Stomach smooth muscle (tissue), 2 donors: Measurements from ENCODE around the gene SHISAL2A.

ENCODE experiments used
- H3K27ac ChIP-seq: one replicate; pipeline ENCODE4 v1.7.0; 2013; ENCODE audit warnings: mild to moderate bottlenecking, low read length, inconsistent platforms
- H3K27me3 ChIP-seq, 2 donors: one replicate each; pipeline ENCODE4 v1.7.0; 2013; ENCODE audit warnings: low read length in 2 of 2; ENCODE audit not compliant: insufficient read depth in 2 of 2, control insufficient read depth in 1 of 2
- H3K36me3 ChIP-seq, 2 donors: one replicate each; pipeline ENCODE4 v1.7.0; 2013; ENCODE audit warnings: low read length in 2 of 2; ENCODE audit not compliant: control insufficient read depth in 2 of 2, insufficient read depth in 2 of 2
- H3K4me1 ChIP-seq: one replicate; pipeline ENCODE4 v1.7.0; 2013; ENCODE audit warnings: low read length; ENCODE audit not compliant: control insufficient read depth, insufficient read depth
- H3K4me3 ChIP-seq, 2 donors: one replicate each; pipeline ENCODE4 v1.7.0; 2013; ENCODE audit warnings: low read length in 2 of 2
- H3K9ac ChIP-seq, 2 donors: one replicate each; pipeline ENCODE4 v1.7.0; 2013; ENCODE audit warnings: low read length in 2 of 2, mild to moderate bottlenecking in 1 of 2
- H3K9me3 ChIP-seq, 2 donors: one replicate each; pipeline ENCODE4 v1.7.0; 2013; ENCODE audit warnings: low read length in 2 of 2; ENCODE audit not compliant: control insufficient read depth in 2 of 2
- donor health status: healthy.
- donor health status: Pancreatic carcinoma.

Gene SHISAL2A

DNA sequence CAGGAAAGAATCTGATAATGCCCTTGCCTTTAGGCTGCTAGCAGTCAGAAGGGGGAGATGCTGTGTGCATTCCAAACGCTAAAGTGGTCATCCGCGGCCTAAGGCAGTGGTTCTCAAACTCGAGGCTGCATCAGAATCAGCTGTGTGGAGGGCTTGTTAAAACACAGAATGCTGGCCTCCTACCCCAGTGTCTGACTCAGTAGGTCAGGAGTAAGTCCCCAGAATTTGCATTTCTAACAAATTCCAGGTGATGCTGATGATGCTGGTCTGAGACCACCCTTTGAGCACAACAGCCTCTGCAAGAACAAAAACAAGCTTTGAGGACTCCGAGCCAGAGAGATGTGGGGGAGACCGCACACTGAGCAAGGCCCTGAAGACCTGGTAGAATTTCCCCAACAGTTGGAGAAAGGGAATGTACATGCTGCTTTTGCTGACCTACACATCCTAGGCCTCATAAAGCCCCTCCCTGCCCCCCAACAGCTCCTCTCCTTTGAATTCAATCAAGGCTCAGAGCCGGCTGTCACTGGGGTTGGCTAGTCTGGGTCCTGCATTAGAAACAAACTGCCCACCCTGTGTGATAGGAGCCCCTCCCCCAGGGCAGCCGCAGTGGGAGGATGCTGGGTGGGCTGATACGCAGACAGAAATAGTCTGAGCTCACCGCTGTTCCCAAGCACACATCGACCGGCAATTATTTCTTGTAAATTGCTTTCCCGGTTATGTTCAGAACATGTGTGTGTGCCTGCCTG lies 27.1 kb downstream of the SHISAL2A start:
- H3K27ac ChIP-seq = no peak overlapping the region
- H3K27me3 ChIP-seq = no peaks in the 10 kb centered on the region
- H3K36me3 ChIP-seq = no peaks in the 10 kb centered on the region
- no peaks in the 10 kb centered on the region for H3K9me3 ChIP-seq
- H3K4me3 ChIP-seq = no peak overlapping the region
- no peak overlapping the region for H3K9ac ChIP-seq
- H3K4me1 ChIP-seq = no peaks in the 10 kb centered on the region

DNA sequence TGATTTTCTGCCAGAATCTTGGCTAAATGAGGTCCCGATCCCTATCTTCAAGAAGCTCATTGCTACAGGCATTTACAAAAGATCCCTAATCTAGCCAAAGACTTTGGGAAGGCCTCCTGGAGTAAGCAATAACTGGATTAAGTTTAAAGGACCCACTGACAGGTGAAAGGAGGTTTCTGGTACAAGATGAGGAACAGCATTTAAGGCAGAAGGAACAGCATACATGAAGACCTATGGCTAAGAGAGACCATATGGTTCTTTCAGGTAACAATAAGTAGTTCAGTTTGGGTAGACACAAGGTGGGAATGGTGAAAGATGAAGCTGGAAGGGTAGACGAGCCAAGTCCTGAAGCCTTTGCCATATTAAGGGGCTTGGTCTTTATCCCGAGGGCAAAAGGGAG lies 27.8 kb downstream of the SHISAL2A start:
- H3K4me3 ChIP-seq = no peak overlapping the region
- no peaks in the 10 kb centered on the region for H3K36me3 ChIP-seq
- no peak overlapping the region for H3K27ac ChIP-seq

DNA sequence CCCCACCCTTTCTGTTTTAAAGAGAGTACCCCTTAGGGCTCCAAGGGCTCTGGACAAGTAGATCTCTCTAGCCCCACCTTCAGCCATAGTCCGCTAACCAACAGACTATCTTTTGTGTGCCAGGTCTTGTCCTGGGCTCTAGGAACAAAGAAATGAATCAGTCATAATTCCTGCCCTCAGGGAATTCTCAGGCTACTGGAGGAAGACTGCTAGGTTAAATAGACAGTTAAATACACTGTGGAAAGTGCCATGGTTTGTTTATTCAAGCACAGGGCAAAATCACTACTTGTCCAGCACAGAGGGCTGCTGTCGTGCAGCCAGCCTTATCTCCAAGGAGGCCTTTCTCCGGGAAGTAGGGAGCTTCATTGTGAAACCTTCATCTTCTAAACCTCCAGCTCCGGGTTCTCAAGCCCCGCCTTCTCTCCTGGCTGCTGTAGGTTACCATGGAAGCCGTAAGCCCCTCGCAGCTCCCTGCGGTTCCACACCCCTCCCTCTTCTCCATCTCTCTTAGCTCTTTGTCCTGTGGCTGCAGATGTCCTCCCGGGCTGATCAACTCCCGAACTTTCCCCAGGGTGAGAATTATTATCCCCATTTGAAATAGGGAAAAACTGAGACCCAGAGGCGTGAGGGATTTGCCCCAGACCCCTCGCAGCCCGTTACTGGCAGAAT lies 29.8 kb downstream of the SHISAL2A start:
- Histone ChIP-seq H3K27me3 (peaks cover 0 to 2% of the 10 kb centered on the region in 2 donors), H3K27ac (no peak overlapping the region), H3K9ac (no peak overlapping the region), H3K4me3 (no peak overlapping the region), H3K9me3 (no peaks in the 10 kb centered on the region), H3K36me3 (no peaks in the 10 kb centered on the region), H3K4me1 (no peaks in the 10 kb centered on the region)

More for the DNA sequence above, 27.8 kb downstream of the SHISAL2A start:
- Histone ChIP-seq H3K27me3 (no peaks in the 10 kb centered on the region), H3K4me1 (no peaks in the 10 kb centered on the region), H3K9me3 (no peaks in the 10 kb centered on the region), H3K9ac (no peak overlapping the region)

DNA sequence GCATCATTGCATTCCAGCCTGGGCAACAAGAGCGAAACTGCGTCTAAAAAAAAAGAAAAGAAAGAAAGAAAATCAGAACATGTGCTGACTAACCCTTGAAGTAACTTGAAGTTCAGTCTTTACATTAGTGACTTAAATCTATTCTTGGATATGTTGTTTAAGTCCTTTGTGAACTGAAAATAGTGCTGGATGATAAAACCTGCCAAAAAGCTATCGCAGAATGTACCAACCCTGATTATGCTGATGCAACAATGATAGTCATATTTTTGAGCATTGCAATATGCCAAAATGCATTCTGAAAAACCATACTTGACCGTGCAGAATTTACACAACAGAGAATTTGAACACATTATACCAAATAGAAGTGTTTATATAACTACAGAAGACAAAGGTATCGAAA lies 30.7 kb downstream of the SHISAL2A start:
- no peak overlapping the region for H3K9ac ChIP-seq
- no peaks in the 10 kb centered on the region for H3K4me1 ChIP-seq
- H3K27me3 ChIP-seq = peaks cover 0 to 2% of the 10 kb centered on the region in 2 donors
- H3K27ac ChIP-seq = no peak overlapping the region
- H3K36me3 ChIP-seq = no peaks in the 10 kb centered on the region
- H3K9me3 ChIP-seq = no peaks in the 10 kb centered on the region
- H3K4me3 ChIP-seq = no peak overlapping the region

GRCh38 chr1:52665006-52665941 lies 32.3 kb downstream of the SHISAL2A start:
- H3K9ac ChIP-seq = no peak overlapping the region
- peaks cover 0 to 2% of the 10 kb centered on the region in 2 donors for H3K27me3 ChIP-seq
- no peaks in the 10 kb centered on the region for H3K36me3 ChIP-seq
- no peak overlapping the region for H3K4me3 ChIP-seq
- H3K27ac ChIP-seq = no peak overlapping the region
- no peaks in the 10 kb centered on the region for H3K9me3 ChIP-seq
- H3K4me1 ChIP-seq = no peaks in the 10 kb centered on the region

DNA sequence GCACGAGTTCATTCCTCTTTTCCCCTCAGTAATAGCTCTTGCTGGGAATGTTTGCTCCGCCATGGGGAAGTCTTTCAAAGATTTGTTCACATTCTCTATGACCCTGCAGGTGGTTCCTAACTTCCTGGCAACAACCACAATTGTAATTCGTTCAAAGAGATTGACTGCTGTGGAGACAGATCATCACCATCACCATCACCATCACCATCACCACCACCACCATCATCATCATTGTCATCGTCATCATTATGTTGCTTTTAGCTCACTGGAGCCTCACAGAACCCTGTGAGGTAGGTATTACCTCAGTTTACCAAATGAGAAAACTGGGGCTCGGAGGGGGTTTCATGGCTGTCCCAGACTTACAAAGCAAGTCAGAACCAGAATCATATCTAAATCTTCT lies 34.3 kb downstream of the SHISAL2A start:
- no peaks in the 10 kb centered on the region for H3K4me1 ChIP-seq
- no peak overlapping the region for H3K9ac ChIP-seq

DNA sequence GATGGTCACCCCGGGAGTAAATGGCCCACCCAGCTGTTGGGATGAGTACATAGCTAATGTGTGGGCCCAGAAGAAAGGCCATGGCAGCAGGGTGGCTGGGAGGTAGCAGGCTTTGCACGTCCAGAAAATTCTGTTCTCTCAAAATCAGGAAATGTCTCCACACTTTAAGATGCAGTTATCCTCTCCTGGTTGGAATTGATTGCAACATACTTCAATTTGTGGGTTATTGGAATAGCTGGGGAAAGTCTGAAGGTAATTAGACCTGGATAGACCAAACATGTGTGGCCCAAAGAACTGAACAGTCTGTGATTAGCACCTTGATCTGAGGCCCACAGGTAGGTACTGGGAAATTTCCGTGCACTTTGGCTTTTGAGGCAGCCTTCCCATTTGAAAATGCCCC lies 35.0 kb downstream of the SHISAL2A start:
- H3K36me3 ChIP-seq = no peaks in the 10 kb centered on the region
- no peak overlapping the region for H3K9ac ChIP-seq
- no peak overlapping the region for H3K27ac ChIP-seq
- no peaks in the 10 kb centered on the region for H3K4me1 ChIP-seq
- H3K4me3 ChIP-seq = no peak overlapping the region
- peaks cover 0 to 2% of the 10 kb centered on the region in 2 donors for H3K27me3 ChIP-seq
- no peaks in the 10 kb centered on the region for H3K9me3 ChIP-seq

More for the DNA sequence above, 34.3 kb downstream of the SHISAL2A start:
- Histone ChIP-seq H3K36me3 (no peaks in the 10 kb centered on the region), H3K4me3 (no peak overlapping the region), H3K27ac (no peak overlapping the region), H3K9me3 (no peaks in the 10 kb centered on the region), H3K27me3 (peaks cover 0 to 2% of the 10 kb centered on the region in 2 donors)

DNA sequence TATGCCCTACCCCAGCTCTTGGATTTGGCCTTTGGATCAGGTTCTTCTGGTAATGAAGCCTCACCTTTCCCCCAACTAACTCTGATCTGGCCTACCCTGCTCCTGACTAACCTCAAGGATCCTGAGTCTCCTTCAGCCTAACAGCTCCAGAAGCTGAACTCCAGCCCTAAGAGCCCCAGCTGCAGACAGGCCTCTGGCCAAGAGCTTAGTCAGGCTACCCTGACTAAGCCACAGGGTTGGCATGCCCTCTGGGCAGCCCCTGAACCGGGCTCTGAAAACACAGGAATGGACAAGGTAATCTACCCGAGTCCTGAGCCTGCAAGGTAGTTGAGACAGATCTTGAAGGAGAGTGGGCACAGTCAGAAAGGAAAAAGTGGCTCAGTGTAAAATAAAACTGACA lies 35.7 kb downstream of the SHISAL2A start:
- no peak overlapping the region for H3K4me3 ChIP-seq
- H3K36me3 ChIP-seq = no peaks in the 10 kb centered on the region
- H3K9me3 ChIP-seq = no peaks in the 10 kb centered on the region
- H3K27me3 ChIP-seq = peaks cover 0 to 2% of the 10 kb centered on the region in 2 donors
- H3K4me1 ChIP-seq = no peaks in the 10 kb centered on the region
- H3K27ac ChIP-seq = no peak overlapping the region
- no peak overlapping the region for H3K9ac ChIP-seq

DNA sequence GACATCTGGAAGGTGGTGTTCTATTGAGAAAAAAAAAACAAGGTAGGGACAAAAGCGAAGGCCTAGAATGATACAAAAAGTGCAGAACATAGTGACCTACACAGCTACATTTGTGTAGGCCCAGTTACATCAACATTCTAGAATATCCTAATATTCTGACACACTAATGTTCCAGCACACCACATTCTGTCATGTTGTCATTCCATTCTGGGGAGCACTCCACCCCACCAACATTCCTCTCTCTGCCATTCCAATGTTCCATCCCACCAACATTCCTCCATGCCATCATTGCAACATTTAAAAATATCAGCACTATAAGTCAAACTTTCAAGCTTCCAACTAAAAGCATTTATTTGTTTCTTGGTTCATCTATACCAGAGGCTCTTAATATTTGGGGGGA lies 36.7 kb downstream of the SHISAL2A start:
- no peaks in the 10 kb centered on the region for H3K36me3 ChIP-seq
- H3K27ac ChIP-seq = no peak overlapping the region
- no peaks in the 10 kb centered on the region for H3K4me1 ChIP-seq
- no peak overlapping the region for H3K9ac ChIP-seq
- no peak overlapping the region for H3K4me3 ChIP-seq
- H3K27me3 ChIP-seq = peaks cover 0 to 2% of the 10 kb centered on the region in 2 donors
- no peaks in the 10 kb centered on the region for H3K9me3 ChIP-seq

- no peak overlapping the region for H3K4me3 ChIP-seq
- no peaks in the 10 kb centered on the region for H3K4me1 ChIP-seq
- no peaks in the 10 kb centered on the region for H3K36me3 ChIP-seq
- peaks cover 0 to 2% of the 10 kb centered on the region in 2 donors for H3K27me3 ChIP-seq
- no peak overlapping the region for H3K27ac ChIP-seq
- no peaks in the 10 kb centered on the region for H3K9me3 ChIP-seq
- no peak overlapping the region for H3K9ac ChIP-seq
Measured at GRCh38 chr1:52670604-52671003, 37.6 kb downstream of the SHISAL2A start.
